Spleen (tissue), 11 donors: Measurements from ENCODE around the gene AIRE. TPM values are rescaled to one million over a fixed set of nuclear protein-coding genes. Genes with fewer than 3 reads are reported as not detected.
"Not testable (repeated sequence)": the region's sequence is repeated elsewhere in the genome, so short reads cannot be mapped to it uniquely, and the experiment has no call there.

Experiments
- DNase-seq: peaks from one replicate; pipeline ENCODE4 v3.0.0-alpha.2; 2020
- H3K27ac ChIP-seq, 8 donors: fragments of 200-600 bp; sonication (generic) in 7 of 8; 1 replicate in 4 of 8; 2 replicates in 4 of 8; pipeline versions ENCODE4 v1.5.0 to v1.8.0; 2016 to 2021; ENCODE audit warnings: inconsistent platforms in 4 of 8, mild to moderate bottlenecking in 4 of 8, moderate library complexity in 1 of 8
- H3K27me3 ChIP-seq, 7 donors: fragments of 200-600 bp; sonication (generic) in 6 of 7; replicated peaks in 1 of 7; 1 replicate in 4 of 7; 2 replicates in 3 of 7; pipeline versions ENCODE4 v1.5.0 to v1.8.0; 2016 to 2021; ENCODE audit warnings: inconsistent platforms in 3 of 7, mild to moderate bottlenecking in 1 of 7
- H3K36me3 ChIP-seq, 6 donors: fragments of 200-600 bp; sonication (generic) in 5 of 6; 1 replicate in 4 of 6; 2 replicates in 2 of 6; pipeline versions ENCODE4 v1.5.0 to v1.8.0; 2016 to 2021; ENCODE audit warnings: inconsistent platforms in 2 of 6
- H3K4me1 ChIP-seq, 6 donors: fragments of 200-600 bp; sonication (generic) in 5 of 6; 1 replicate in 3 of 6; 2 replicates in 3 of 6; pipeline versions ENCODE4 v1.5.0 to v1.8.0; 2016 to 2021; ENCODE audit warnings: inconsistent platforms in 3 of 6
- H3K4me3 ChIP-seq, 8 donors: fragments of 200-600 bp; sonication (generic) in 7 of 8; 1 replicate in 4 of 8; 2 replicates in 4 of 8; pipeline versions ENCODE4 v1.5.0 to v1.8.0; 2016 to 2021; ENCODE audit warnings: inconsistent platforms in 4 of 8, mild to moderate bottlenecking in 4 of 8, moderate library complexity in 2 of 8
- H3K9me3 ChIP-seq, 8 donors: fragments of 200-600 bp; sonication (generic) in 7 of 8; 1 replicate in 4 of 8; 2 replicates in 4 of 8; pipeline versions ENCODE4 v1.5.0 to v1.8.0; 2016 to 2021; ENCODE audit warnings: inconsistent platforms in 4 of 8
- CTCF ChIP-seq, 11 experiments: fragments of 200-600 bp in 7 of 11; fragments of 450-650 bp in 4 of 11; sonication (generic) in 4 of 11; IDR thresholded peaks in 8 of 11; conservative IDR thresholded peaks in 3 of 11; 1 replicate in 7 of 11; 2 replicates in 4 of 11; pipeline versions ENCODE4 v1.4.0 to v1.8.0; 2016 to 2021; ENCODE audit warnings: antibody characterized with exemption in 11 of 11, inconsistent platforms in 4 of 11, mild to moderate bottlenecking in 1 of 11
- POLR2A ChIP-seq, 3 donors: fragments of 450-650 bp; IDR thresholded peaks; one replicate each; pipeline ENCODE4 v1.5.1; 2017; ENCODE audit warnings: antibody characterized with exemption in 3 of 3, mild to moderate bottlenecking in 1 of 3
- POLR2AphosphoS5 ChIP-seq, 3 donors: sonication (generic); formaldehyde crosslinking; IDR thresholded peaks; one replicate each; pipeline ENCODE4 v1.5.1; 2017; ENCODE audit warnings: antibody characterized with exemption in 3 of 3
- WGBS, 5 donors: extraction: QIAGEN DNeasy Blood & Tissue Kit in 3 of 5; methylation state at CpG; one replicate each; pipeline versions ENCODE4 v1.1.5 to v1.1.7; 2013 to 2018; 5-methylcytosine and 5-hydroxymethylcytosine counted together
- intact Hi-C: fragments of 100-400 bp; cut with DNase I; formaldehyde crosslinking; loops from one replicate; pipeline ENCODE4 v1.15.0; 2023; ENCODE audit warnings: low total_unique reads
- polyA plus RNA-seq, 3 donors: library from polyadenylated mRNA; stranded (reverse); fragments of 200-250 nt; gene quantifications; one replicate each; pipeline ENCODE4 v1.2.1, GENCODE V29; 2013
- small RNA-seq, 4 donors: library from RNA; depleted of rRNA; stranded (forward); fragments of <200 nt; gene quantifications; one replicate each; pipeline ENCODE3, GENCODE V24; 2016
- total RNA-seq, 7 donors: library from RNA; depleted of rRNA in 3 of 7; stranded (reverse); fragments of >200 nt in 3 of 7; fragmentation: NEBNext Ultra II Directional in 4 of 7; extraction: Animal tissue kit (Norgen Biotek cat#: 25700) in 4 of 7; gene quantifications; one replicate each; pipeline versions ENCODE4 v1.1.0 to v1.2.1, GENCODE V29; 2016 to 2021
- donor health status: healthy with polysubstance abuse.
- donor health status: DM: no; HTN: no; CAD: no; lungs with moderate emphysema.
- donor health status: DM: no; HTN: no; CAD: no.
- donor health status: Bipolar disorder and iron deficiency.
- donor health status: healthy.
- donor health status: DM: no; HTN: no; CAD: no.
- donor health status: DM: yes; HTN: yes; CAD: no.

Gene AIRE
- total and polyA plus RNA-seq, 10 donors: 0.08 to 0.16 (median 0.10) TPM; not detected in 6

- H3K9me3 ChIP-seq, intact Hi-C loops, H3K4me3 ChIP-seq, DNase-seq, H3K36me3 ChIP-seq: not testable (repeated sequence)
- WGBS, 5 donors: 52 to 63% (median 61%) methylated on average over 8 of the region's 8 CpGs
- Histone ChIP-seq H3K27ac (peak overlapping the region in 7 of 8 donors; percentile 4 to 77 (median 71)), H3K27me3 (peaks cover 0 to 14% (median 0%) of the 10 kb centered on the region in 7 donors), H3K4me1 (peaks cover 9 to 26% (median 17%) of the 10 kb centered on the region in 6 donors)
- peak in 1 of 3 donors; percentile 34 for TF ChIP-seq POLR2AphosphoS5 (IDR thresholded peaks at IDR 0.05)
These were observed 57.3 kb downstream of the AIRE start for GRCh38 chr21:44342981-44343380.

GRCh38 chr21:44344541-44345183 lies 59.0 kb downstream of the AIRE start:
- no peak for DNase-seq
- H3K36me3 ChIP-seq: no peaks in the 10 kb centered on the region
- 73 to 85% (median 75%) methylated on average over 10 to 17 of the region's 17 CpGs for WGBS, 5 donors
- TF ChIP-seq POLR2A (IDR thresholded peaks at IDR 0.05): no peak
- TF ChIP-seq POLR2AphosphoS5 (IDR thresholded peaks at IDR 0.05): no peak
- no peak for TF ChIP-seq CTCF (IDR thresholded peaks at IDR 0.05 in 8 of 11, conservative IDR thresholded peaks at IDR 0.05 in 3 of 11)
- no peak overlapping the region for H3K27ac ChIP-seq
- peaks cover 1 to 29% (median 9%) of the 10 kb centered on the region in 7 donors for H3K27me3 ChIP-seq
- no peaks in the 10 kb centered on the region for H3K9me3 ChIP-seq
- H3K4me3 ChIP-seq: no peak overlapping the region
- H3K4me1 ChIP-seq: peaks cover 7 to 22% (median 12%) of the 10 kb centered on the region in 6 donors
- intact Hi-C loops: no loop called here

GRCh38 chr21:44345495-44345894 lies 59.8 kb downstream of the AIRE start:
- 69 to 85% (median 79%) methylated on average over 10 to 11 of the region's 11 CpGs for WGBS, 5 donors
- no peak overlapping the region for H3K27ac ChIP-seq
- peaks cover 4 to 37% (median 15%) of the 10 kb centered on the region in 7 donors for H3K27me3 ChIP-seq
- H3K36me3 ChIP-seq: no peaks in the 10 kb centered on the region
- TF ChIP-seq POLR2A (IDR thresholded peaks at IDR 0.05) (no peak), CTCF (IDR thresholded peaks at IDR 0.05 in 8 of 11, conservative IDR thresholded peaks at IDR 0.05 in 3 of 11) (no peak), POLR2AphosphoS5 (IDR thresholded peaks at IDR 0.05) (no peak)
- no peak overlapping the region for H3K4me3 ChIP-seq
- H3K4me1 ChIP-seq: peaks cover 0 to 21% (median 8%) of the 10 kb centered on the region in 6 donors
- intact Hi-C loops: no loop called here
- no peaks in the 10 kb centered on the region for H3K9me3 ChIP-seq
- DNase-seq: peak; percentile 56

GRCh38 chr21:44347911-44348451 lies 62.3 kb downstream of the AIRE start:
- no peaks in the 10 kb centered on the region for H3K9me3 ChIP-seq
- no peak overlapping the region for H3K4me3 ChIP-seq
- H3K27ac ChIP-seq: no peak overlapping the region
- peaks cover 10 to 42% (median 32%) of the 10 kb centered on the region in 6 donors for H3K4me1 ChIP-seq
- intact Hi-C loops: no loop called here
- TF ChIP-seq POLR2A (IDR thresholded peaks at IDR 0.05): no peak
- TF ChIP-seq CTCF (IDR thresholded peaks at IDR 0.05 in 8 of 11, conservative IDR thresholded peaks at IDR 0.05 in 3 of 11): no peak
- no peak for TF ChIP-seq POLR2AphosphoS5 (IDR thresholded peaks at IDR 0.05)
- H3K27me3 ChIP-seq: peaks cover 4 to 49% (median 27%) of the 10 kb centered on the region in 7 donors
- no peak for DNase-seq
- H3K36me3 ChIP-seq: no peaks in the 10 kb centered on the region
- 59 to 66% (median 60%) methylated on average over 19 to 22 of the region's 22 CpGs for WGBS, 5 donors

Small RNA genes within 50 kb of the gene (small RNA-seq; reads per million reads assigned to genes)
- 0 reads per million in 4 donors for gene AP001059.3

Other genes starting within 250 kb of the AIRE start
- gene PWP2, start 178.5 kb upstream of the AIRE start, total RNA-seq: 10 to 100 TPM in 4 of 7 donors, 1 to 10 TPM in 3; 6.1 to 13.4 (median 10.4) TPM
- gene PWP2, start 178.5 kb upstream of the AIRE start, polyA plus RNA-seq: 10 to 100 TPM in 2 of 3 donors, 1 to 10 TPM in 1; 4.8 to 17.4 (median 11.2) TPM
- gene GATD3, start 152.2 kb upstream of the AIRE start, total RNA-seq: 10 to 100 TPM in 4 of 7 donors, 1 to 10 TPM in 3; 6.6 to 18.3 (median 10.2) TPM
- gene GATD3, start 152.2 kb upstream of the AIRE start, polyA plus RNA-seq: 10 to 100 TPM in 2 of 3 donors, 1 to 10 TPM in 1; 6.1 to 50.9 (median 10.6) TPM
- gene ICOSLG, start 44.9 kb upstream of the AIRE start, total RNA-seq: 10 to 100 TPM in 2 of 7 donors, 1 to 10 TPM in 5; 4.4 to 17.5 (median 8.5) TPM
- 1 to 10 TPM; 1.9 to 6.6 (median 3.7) TPM for gene ICOSLG, start 44.9 kb upstream of the AIRE start, polyA plus RNA-seq
- not detected for gene DNMT3L, start 24.0 kb upstream of the AIRE start, total RNA-seq
- not detected for gene DNMT3L, start 24.0 kb upstream of the AIRE start, polyA plus RNA-seq
- gene PFKL, start 14.2 kb downstream of the AIRE start, total RNA-seq: 100 to 1,000 TPM in 5 of 7 donors, 10 to 100 TPM in 2; 88.1 to 145 (median 126) TPM
- 100 to 1,000 TPM in 1 of 3 donors, 10 to 100 TPM in 2; 65.9 to 113 (median 84.4) TPM for gene PFKL, start 14.2 kb downstream of the AIRE start, polyA plus RNA-seq
- gene CFAP410, start 53.5 kb downstream of the AIRE start, total RNA-seq: 10 to 100 TPM; 26.2 to 34.3 (median 32.3) TPM
- gene CFAP410, start 53.5 kb downstream of the AIRE start, polyA plus RNA-seq: 10 to 100 TPM; 41.5 to 79.8 (median 70.9) TPM
- 10 to 100 TPM; 10.4 to 35.3 (median 22.0) TPM for gene TRPM2, start 67.7 kb downstream of the AIRE start, total RNA-seq
- 10 to 100 TPM; 20.5 to 44.1 (median 28.4) TPM for gene TRPM2, start 67.7 kb downstream of the AIRE start, polyA plus RNA-seq
- gene LRRC3, start 169.6 kb downstream of the AIRE start, total RNA-seq: 1 to 10 TPM; 1.3 to 4.9 (median 3.4) TPM
- under 1 TPM; 0.24 to 0.86 (median 0.26) TPM for gene LRRC3, start 169.6 kb downstream of the AIRE start, polyA plus RNA-seq